NCI-H2081 treated with DMSO at 0.1 percent for 48 hours (cell line): Measurements from ENCODE around the gene AADAT.
"Not testable (repeated sequence)": the region's sequence is repeated elsewhere in the genome, so short reads cannot be mapped to it uniquely, and the experiment has no call there.

ENCODE experiments used
- DNase-seq: peaks from one replicate; lab custom pipeline; 2025; lab: John Stamatoyannopoulos, UW

AADAT gene

DNA sequence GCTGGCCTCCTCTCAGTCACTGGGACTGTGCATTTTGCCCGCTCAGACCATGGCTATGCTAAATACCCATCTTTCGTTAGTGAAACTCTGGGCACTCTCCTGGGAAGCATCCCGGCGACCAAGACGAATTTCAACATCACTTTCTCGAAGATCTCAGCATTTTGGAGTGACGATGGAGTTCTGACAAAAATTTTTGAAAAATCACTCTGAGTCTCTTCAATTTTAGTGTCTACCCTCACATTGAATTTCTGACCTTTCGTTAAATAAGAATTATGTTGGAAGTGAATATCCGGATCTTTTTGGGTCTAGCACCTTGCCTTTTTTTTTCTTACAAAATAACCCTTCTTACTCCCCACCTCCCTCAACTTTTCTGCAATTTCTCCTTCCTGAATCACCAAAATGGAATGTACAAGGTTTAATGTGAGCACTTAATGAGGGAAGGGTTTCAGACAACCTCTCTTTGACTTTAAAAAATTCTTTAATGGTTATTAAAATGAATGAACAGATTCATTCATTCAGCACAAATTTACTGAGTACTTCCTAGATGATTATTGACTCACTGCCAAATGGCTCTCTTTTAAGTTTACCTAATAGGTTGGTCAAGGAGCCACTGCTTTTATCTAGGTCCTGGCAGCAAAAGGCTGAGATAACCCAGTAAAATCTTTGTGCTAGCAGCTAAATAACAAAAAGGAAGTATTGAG is 746 bp upstream of the AADAT start:
- DNase-seq: no peak

DNA sequence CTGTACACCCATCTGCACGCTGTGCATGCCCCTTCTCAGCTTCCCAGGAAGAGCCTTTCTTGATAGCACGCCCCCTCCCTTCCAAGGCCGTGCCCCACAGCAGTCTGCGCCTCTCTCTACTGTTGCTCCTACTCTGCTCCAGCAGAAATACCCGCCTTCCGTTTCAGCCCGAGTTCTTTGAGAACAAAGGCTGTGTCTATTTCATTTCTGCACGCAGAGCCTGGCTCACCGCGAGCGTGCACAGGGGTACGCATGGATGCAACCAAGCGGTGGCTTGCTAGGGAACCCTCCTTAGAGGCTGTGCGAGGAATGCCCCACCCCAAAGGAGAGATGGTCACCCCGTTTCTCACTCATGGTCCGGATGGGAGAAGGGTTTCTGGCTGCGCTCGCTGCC is 485 bp downstream of the AADAT start:
- no peak for DNase-seq

DNA sequence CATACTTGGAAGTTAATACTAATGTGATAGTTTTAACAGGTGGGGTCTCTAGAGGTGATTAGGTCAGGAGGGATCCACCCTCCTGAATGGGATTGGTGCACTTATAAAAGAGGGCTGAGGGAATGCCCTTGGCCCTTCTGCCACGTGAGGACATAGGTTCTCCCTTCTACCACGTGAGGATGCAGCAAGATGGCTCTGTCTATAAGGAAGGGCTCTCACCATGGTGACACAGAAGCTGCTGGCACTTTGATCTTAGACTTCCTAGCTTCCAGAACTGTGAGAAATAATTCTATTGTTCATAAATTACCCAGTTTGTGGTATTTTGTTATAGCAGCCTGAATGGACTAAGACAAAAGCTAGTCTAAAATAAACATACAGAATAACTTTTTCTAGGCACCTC is 1.0 kb downstream of the AADAT start:
- DNase-seq: no peak

DNA sequence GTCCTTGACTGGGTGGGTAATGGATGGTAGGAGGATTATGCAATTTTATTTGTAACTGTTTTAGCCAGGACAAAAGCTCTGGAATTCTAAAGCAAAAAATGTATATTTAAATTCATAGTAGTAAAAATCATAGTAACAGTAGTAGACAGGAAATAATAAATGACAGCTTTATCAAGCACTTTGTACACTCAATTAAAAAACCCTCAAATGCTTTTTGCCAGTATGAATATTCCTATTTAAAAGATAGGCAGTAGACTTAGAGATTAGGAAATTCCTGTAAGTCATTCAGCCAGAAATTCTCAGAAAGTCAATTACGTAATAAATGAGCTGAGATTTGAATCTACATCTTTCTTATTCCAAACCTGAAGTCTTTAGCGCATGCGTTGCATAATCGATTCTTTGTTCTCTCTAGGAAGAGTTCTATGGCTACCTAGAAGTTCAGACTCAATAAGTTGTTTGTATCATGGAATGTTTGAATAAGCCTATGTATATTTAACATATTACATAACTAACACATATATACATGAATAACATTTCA is 2.5 kb downstream of the AADAT start:
- DNase-seq: no peak

DNA sequence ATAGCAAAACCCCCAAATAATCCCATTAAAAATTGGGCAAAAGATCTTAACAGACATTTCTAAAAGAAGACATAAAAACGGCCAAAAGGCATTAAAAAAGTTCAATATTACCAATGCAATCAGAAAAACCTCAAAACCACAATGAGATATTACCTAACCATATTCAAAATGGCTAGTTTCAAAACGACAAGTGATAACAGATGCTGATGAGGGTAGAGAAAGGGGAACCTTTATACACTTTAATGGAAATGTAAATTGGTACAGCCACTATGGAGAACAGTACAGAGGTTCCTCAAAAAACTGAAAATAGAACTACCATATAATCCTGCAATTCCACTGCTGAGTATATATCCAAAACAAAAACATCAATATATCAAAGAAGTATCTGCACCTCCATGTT is 6.2 kb downstream of the AADAT start:
- DNase-seq: no peak

DNA sequence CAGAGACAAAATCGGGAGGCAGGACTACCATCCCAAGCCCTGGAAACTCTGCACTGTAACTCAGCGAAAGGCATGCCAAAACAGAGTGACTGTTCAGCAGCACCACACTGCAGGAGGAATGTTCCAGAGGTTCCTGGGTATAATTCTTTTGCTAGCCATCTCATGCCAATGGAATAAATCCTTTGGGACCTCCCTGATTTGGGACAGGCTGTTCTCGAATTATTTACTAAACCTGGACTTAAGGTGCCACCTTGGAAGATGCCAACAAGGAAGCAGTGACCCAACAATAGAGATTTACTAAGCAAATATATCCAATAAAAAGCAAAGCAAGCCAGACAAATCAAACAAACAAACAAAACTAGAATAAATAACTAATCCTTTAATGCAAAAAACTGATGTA is 9.3 kb downstream of the AADAT start:
- no peak for DNase-seq

DNA sequence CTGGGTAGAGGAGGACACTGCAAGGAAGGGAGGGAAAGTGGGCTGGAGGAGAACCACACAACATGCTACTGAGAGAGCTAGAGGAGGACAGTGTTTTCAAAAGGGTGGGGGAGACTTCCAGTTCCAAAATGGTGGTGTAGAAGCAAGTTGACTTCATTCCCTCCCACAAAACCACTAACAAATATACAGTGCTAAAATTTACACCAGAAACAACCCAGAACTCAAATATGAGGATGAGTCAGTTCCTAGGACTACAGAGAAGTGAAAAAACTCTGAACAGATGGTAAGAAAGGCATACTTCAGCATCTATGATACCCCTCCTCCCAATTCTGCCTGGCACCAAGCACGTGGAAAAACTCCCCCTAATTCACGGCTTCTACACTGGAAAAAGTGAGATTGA is 9.8 kb downstream of the AADAT start:
- no peak for DNase-seq

DNA sequence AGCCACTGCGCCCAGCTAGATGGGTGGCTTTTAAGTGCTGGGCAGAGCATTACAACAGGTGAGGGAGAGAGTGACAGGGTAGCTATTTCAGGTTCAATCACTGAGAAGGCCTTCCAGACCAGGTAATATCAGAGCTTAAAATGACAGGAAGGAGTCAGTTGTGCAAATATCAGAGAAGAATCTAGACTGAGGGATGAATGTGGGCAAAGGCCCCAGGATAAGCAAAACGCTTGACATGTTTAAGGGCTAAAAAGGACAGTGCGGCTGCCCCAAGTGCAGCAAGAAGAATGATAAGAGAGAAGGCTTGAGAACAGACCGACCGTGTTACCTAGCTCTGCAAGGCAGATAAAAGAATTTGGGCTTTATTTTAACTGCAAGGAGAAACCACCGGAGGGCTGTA is 18.6 kb downstream of the AADAT start:
- DNase-seq: no peak

DNA sequence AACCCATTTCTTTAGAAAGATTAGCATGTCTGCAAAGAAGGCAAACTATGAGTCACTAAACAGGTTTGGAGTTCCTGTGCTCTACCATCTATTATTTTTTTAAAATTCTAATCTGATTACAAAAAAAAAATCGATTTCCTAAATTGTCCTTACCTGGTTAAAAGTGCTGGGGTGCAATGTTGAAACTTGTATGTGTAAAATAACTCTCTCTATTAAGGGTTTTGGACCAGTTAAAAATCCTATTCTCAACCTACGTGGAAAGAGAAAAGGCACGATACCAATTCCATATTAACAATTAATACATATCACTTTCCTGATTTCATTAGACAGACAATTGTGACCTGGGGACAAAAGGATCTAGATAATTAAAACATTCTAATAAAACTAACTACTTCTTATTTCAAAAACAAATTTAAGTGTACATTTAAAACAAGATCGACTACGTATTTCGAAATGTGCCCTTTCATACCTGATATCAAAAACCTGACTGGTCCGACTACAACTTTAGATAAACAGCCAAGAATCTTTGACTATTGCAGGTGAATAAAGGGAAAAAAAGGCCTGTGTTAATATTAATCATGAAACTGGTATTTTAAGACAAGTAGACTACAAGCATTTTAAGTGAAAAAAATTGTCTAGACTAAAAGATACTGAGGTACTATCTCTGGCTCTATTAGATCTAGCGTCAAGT is 21.2 kb downstream of the AADAT start:
- no peak for DNase-seq

DNA sequence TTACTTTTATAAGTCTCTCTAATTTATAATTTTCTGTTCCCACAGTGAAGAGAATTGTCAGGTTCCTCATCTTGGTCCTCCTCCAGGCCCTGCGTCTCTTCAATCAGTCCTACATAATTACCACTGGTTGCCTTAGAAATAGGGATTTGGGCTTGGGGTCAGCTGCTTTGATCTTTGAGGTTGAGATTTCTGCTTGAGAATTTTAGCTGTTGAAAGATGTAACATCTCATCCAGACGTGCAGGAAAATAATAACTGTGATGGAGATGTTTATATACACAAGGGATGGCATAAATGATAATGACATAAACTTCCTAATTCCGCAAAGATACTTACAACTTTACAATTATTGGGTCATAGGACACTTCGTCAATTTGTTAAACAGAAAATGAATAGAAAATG is 30.3 kb downstream of the AADAT start:
- DNase-seq: no peak

DNA sequence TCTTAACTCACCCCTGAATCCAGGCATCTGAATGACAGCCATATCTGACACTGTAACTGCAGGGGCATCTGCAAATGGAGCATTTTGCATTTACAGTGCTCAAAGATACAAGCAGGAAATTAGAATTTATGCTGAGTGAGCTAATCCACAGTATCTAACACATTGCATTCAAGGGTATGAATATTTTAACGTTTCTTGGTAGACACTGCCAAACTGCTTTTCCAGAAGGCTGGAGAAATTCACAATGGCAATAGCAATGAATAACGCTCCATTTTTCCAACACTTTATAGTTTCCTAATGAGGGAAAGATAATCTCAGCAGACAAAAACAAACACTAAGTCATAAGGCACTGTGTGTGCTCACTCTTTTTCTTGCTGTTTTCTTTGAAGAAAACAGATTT is 30.9 kb downstream of the AADAT start:
- no peak for DNase-seq

DNA sequence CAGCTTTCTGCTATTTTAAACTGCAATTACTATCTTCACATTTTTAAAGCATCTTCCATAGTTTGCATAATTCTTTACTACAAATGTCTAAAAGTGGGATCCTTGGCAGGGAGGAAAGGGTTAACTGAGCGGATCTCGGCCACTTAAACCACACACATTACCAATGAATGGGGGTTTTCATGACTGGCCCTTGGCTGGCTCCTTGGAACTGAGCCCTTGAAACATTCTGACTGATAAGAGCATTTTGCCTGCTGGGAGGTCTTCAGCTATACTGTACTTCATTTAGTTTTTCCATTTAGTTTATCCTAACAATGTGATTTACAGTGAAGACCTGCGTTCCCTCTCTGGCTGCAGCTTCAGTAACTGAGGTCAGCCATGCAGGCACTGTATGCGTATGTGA is 31.9 kb downstream of the AADAT start:
- no peak for DNase-seq

DNA sequence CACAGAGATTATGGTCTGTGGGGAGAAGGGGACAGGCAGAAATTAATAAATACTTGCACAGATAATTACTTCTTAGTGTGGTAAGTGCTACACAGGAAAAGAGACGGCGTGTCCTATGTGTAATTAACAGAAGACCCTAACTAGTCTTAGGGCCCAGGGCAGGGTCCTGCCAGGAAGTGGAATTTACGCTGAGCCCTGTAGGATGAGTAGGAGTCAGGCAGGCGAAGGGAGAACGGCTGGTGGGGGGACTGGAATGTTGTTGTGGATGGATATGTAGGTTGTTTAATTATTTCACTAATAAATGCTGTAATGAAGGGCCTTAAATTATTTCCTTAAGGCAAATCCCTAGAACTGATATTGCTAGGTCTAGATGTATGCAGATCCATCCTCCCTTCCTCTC is 36.8 kb downstream of the AADAT start:
- no peak for DNase-seq

DNA sequence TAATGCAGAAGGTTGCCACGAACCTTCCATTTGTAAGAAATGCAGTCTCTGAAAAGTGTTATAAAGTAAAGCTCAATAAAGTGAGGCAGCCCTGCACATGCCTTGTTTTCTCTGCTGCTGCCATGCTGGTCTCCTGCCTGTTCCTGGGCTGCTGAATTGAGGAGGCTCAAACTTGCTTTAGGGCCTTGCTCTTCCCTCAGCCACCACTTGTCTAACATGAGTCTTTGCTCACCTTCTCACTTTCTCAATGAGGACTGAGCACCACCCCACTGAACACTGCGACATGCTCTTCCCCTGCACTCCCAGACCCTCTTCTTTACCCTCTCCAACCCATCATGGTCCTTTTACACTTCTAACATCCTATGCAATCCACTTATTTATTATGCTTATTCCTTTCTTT is 38.4 kb downstream of the AADAT start:
- no peak for DNase-seq

DNA sequence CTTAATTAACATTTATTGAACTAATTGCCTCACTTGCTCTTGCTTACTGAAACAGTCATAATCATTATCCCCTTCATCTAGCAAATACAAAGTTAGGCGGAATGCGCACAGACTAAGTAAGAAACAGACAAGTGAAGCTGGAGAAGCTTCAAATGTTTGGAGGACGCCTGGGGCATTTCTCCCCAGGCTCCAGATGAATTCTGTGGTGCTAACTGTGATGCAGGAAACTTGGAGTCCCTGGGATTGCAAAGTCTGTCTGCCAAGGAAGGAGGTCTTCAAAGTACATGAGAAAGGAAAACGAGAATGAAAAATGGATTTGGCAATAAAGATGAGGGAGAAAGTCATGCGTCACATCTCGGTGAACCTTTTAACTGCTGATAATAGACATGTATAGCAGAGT is 40.0 kb downstream of the AADAT start:
- no peak for DNase-seq

DNA sequence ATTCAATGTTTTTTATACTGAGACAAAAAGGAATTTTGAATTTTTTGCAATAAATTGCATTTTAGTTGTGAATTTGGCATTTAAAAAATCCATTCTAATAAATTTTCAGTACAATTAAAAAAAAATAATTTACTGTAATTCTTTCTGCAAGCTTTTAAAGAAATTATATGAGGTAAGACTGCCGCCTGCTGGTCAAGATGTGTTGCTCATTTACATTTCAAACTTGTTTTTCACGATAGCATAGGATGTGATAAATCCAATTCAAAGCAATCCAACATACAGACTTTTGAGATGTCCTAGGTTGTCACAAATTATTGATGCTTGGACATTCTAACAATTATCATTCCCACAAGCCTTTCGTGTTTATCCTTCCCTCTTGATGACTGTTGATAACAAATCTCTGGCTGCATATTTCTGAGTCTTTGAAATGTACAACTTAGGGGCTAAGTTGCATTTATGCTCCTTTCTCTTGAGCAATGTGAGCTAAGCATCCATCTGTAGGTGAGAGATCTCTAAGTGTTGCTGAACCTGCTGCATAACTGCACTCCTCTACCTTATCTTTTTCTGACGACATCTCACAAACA is 41.9 kb downstream of the AADAT start:
- no peak for DNase-seq

DNA sequence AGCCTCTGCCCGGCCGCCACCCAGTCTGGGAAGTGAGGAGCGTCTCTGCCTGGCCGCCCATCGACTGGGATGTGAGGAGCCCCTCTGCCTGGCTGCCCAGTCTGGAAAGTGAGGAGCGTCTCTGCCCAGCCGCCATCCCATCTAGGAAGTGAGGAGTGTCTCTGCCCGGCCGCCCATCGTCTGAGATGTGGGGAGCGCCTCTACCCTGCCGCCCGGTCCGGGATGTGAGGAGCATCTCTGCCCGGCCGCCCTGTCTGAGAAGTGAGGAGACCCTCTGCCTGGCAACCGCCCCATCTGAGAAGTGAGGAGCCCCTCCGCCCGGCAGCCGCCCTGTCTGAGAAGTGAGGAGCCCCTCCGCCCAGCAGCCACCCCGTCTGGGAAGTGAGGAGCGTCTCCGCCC is 43.6 kb downstream of the AADAT start:
- DNase-seq: not testable (repeated sequence)

DNA sequence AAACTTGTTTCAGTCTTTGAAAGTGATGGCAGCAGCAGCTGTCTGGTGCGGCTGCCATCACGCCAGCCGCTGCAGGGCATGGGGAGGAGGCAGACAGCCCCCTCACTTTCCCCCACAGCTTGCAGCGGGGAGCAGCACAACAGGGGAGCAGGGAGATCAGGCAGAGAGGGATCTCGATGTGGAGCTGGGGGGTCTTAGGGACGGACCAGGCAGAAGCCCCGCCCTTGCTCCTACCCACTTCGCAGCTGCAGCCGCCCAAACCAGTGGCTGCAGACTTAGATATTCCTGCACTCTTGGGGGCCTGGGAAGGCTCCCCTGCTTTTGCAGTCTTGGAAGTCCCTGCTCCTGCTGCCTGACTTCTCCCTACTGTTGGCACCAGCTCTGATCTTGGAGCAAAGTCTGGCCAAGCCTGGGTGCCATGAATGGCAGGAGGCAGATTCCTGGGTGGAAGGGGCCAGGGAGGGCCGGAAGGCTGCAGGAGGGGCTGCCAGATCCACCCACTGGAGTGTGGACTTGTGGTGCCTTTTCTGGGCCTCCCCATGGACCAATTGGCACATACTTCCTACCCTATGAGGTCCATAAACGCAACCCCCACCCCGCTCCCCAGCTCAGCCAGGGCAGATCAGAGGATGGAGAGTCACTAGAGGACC is 49.6 kb downstream of the AADAT start:
- DNase-seq: no peak

DNA sequence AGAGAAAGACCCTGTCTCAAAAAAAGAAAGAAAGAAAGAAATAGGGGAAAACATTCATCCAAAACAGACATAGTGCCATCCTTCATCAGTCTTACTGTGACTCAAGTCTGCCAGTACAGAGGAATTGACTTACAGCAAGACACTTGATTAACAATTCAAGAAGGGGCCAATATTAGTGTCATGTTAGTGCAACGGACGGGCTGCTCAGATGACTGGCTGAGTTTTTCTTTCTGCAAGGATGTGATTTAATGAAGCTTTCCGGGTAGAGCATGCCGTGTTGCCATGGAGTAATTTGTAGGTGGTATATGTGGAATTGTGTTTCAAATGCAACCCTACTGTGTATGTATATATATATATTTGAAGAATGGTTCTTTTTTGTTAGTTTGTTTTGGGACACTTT is 51.0 kb downstream of the AADAT start:
- DNase-seq: peak; percentile 9

DNA sequence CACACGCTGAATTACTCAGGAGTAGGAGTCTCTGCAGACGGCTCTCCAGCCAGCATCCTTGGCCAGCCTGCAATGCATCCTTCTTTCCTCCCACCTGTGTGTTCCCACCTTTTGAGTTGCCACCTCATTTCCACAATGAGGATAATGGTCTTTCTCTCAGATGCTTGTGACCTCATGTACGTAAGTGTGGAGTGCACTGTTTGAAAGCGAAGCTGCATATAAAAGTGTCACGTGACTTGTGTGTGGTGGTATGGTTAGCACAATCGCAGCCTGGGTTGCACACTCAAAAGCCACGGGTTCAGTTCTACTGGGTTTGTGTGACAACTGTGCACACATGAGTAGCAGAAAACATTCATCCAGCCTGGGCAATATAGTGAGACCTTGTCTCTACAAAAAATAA is 51.5 kb downstream of the AADAT start:
- no peak for DNase-seq

DNA sequence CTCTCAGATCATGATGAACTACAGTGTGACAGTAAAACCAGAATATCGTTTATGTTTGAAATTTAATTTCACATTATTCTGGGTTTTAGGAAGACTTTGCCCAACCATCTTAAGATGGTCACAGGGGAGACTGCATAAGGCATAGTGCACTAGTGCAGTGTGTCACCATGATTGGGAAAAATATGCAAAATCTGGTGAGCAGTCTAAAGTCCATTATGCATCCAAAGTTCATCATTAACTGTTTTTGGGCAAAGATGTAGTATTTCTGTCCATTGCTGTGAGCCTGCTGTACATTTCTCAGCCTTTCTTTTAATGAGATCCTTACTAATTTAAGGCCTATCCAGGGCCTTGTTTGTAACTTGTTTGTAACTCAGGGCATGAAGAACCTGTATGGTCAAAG is 52.3 kb downstream of the AADAT start:
- no peak for DNase-seq

DNA sequence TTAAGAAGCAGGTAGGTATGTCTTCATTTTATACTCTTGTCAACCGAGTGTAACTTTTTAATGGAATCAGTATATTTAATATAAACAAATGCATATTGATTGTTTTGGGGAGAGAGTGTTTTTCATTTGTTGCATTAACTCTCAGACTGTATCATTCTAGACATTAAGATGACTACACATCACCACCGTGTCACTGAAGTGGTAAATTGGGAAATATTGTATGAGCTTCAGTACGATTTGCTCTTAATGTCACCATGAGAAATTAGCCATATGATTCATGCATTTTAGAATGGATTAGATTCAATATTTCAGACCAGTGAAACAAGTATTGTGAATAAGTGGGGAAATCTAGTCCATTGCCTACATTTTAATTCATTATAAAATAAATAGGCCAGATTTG is 53.9 kb downstream of the AADAT start:
- DNase-seq: no peak

DNA sequence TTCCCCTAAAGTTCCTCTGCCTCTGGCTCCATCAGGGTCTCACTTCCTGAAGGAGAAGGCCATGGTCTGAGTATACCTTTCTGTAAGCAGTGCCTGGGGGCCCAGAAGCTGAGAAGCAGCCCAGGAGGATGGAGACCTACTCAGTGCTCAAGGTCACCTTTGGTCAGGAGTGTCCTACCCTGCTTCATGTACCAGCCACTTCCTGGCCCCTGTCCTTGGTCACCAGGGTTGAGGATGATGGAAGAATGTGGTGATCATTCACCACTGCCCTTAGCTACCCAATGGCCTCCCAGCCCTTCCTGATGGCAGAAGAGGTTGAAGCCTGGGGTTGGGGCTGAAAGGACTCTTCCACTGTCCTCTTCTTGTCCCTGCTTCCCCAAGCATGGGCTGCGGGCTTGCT is 54.5 kb downstream of the AADAT start:
- no peak for DNase-seq
